Skeletal muscle satellite cell (primary cell): ENCODE data around the gene SLC25A31.

Source experiments
- H3K27me3 ChIP-seq: 2 replicates; pipeline ENCODE4 v1.7.0; 2013; ENCODE audit warnings: low read length; ENCODE audit not compliant: control insufficient read depth, insufficient read depth
- H3K36me3 ChIP-seq: 2 replicates; pipeline ENCODE4 v1.7.0; 2013; ENCODE audit warnings: mild to moderate bottlenecking, control low read depth, low read length; ENCODE audit not compliant: insufficient read depth
- H3K4me1 ChIP-seq: 2 replicates; pipeline ENCODE4 v1.7.0; 2013; ENCODE audit warnings: low read length; ENCODE audit not compliant: control insufficient read depth, insufficient read depth
- H3K4me2 ChIP-seq: 2 replicates; pipeline ENCODE4 v1.7.0; 2013; ENCODE audit warnings: mild to moderate bottlenecking, low read length
- H3K4me3 ChIP-seq: 2 replicates; pipeline ENCODE4 v1.7.0; 2013; ENCODE audit warnings: low read length
- H3K9ac ChIP-seq: 2 replicates; pipeline ENCODE4 v1.7.0; 2013; ENCODE audit warnings: mild to moderate bottlenecking, low read depth, low read length, moderate library complexity
- H3K9me3 ChIP-seq: replicated peaks from 2 replicates; pipeline ENCODE4 v1.7.0; 2013; ENCODE audit warnings: mild to moderate bottlenecking, control low read depth, low read length

Gene SLC25A31

DNA sequence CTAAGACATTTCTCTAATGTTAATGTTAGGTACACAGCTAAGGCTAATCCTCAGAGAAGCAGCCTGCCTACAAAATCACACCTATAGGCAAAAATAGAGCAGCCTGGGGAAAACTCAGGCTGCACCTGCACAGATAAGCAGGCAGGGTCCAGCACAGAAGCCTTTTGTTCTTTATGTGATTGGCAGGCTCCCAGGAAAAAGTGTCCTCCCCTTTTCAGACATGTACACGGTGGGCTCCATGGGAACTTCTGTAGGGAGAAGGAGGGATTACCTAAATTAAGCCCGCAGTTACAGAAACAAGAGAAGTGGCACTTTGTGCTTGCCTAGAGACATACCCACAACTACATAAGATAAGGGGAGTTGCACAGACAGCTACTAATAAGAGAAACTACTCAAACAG, 47.9 kb downstream of the SLC25A31 start:
- Histone ChIP-seq H3K36me3 (no peaks in the 10 kb centered on the region), H3K9ac (no peak overlapping the region), H3K9me3 (no peaks in the 10 kb centered on the region), H3K27me3 (peaks cover 2% of the 10 kb centered on the region), H3K4me2 (no peak overlapping the region), H3K4me1 (no peaks in the 10 kb centered on the region), H3K4me3 (no peak overlapping the region)

DNA sequence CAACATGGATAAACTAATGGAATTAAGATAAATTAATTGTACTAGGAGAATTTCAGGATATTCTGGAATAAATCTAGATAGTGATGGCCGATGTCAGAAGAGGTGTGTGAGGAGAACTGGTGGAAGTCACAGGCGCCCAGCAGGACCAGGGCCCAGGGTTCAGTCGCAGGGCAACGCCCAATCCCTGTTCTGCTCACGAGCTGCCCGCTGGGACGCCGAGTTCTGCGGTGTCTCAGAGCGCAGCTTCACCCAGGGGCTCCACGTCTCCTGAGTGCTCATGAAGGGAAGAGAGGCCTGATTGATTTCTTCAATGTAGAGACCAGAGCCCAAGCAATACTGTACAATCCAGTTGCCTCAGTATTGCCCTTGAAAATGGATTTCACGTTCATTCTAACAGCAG, 50.4 kb downstream of the SLC25A31 start:
- Histone ChIP-seq H3K36me3 (no peaks in the 10 kb centered on the region), H3K9me3 (no peaks in the 10 kb centered on the region), H3K4me1 (no peaks in the 10 kb centered on the region), H3K4me3 (no peak overlapping the region), H3K9ac (no peak overlapping the region), H3K4me2 (no peak overlapping the region), H3K27me3 (peaks cover 2% of the 10 kb centered on the region)

DNA sequence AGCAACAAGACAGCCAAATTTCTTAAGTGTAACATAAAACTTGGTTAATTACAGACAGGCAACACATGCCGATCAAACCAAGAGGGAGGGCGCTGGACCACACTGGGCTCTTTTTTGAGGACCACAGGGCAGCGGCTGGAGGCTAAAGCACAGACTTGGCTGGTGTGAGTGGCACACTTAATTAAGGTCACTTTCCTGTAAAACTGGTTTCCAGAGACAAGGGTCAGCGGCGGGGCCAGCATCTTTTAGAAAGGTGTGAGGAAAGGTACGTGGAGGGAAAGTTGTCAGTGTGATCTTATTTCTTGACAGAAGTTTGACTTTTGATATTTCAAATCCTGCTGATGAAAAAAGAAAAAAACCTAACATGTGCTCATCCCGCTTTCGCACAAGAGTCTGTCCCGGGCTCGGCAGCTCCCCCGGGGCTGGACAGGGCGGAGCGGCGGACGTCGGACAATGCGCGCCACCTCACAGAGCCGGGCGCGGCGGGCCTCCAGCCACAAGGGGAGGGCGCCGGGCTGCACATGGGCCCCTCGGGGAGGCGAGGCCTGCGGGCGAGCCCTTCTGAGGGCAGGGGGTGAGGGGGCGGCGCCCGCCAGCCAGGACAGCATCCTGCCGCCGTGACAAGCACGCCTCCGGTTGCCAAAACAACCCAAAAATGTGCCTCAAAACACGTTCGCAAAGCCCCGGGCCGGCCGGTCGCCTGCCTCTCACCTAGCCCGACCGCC, 51.3 kb downstream of the SLC25A31 start:
- Histone ChIP-seq H3K27me3 (peaks cover 2% of the 10 kb centered on the region), H3K4me2 (peak overlapping the region; percentile 99), H3K9me3 (no peaks in the 10 kb centered on the region), H3K9ac (peak overlapping the region; percentile 87), H3K4me3 (peak overlapping the region; percentile 93), H3K4me1 (no peaks in the 10 kb centered on the region), H3K36me3 (no peaks in the 10 kb centered on the region)

DNA sequence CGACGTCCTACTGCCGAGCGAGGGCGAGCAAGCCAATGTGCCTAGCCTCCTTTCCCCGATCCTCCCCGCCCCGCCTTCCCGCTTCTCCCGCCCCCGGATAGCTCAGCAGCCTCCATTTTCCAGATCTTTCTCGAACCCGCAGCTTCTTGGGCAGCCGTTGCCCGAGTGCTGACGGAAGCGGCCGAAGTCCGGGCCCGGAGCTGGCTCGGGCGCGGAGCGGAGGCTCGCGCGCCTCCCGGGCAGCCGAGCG, 51.8 kb downstream of the SLC25A31 start:
- Histone ChIP-seq H3K36me3 (no peaks in the 10 kb centered on the region), H3K4me1 (no peaks in the 10 kb centered on the region), H3K9ac (peak overlapping the region; percentile 87), H3K27me3 (peaks cover 2% of the 10 kb centered on the region), H3K4me2 (peak overlapping the region; percentile 99), H3K4me3 (peak overlapping the region; percentile 93), H3K9me3 (no peaks in the 10 kb centered on the region)

DNA sequence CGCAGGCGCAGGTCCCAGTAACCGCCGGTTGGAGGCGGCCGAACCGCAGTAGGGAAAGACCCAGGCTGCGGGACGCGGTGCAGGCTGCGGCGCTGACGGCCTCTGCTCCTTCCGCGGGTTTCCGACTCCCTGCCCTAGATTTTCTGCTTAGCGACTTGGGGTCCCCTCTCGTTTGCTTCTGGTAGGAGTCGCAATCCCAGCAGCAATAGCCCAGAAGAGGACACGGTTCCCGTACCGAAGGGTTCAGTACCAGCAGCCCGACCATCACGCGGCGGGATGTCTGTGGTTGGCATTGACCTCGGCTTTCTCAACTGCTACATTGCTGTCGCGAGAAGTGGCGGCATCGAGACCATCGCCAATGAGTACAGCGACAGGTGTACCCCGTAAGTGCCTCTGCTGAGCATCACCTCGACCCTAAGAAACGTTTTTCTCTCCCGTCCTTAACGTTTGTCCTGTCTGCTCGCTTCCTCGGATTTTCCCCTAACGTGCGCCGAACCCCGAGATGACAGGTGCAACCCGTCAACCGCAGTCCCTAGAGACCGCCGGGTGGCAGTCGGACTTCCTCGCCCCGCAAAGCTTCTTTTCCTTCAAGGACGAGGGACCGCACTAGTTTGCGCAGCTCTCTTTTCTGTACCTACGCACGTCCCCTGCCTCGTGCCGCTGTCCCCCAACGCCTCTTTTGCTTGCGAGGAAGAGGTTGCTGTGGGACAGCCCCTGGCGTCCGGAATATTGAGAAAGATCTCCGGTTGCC, 52.2 kb downstream of the SLC25A31 start, which contains the start of gene HSPA4L:
Gene HSPA4L (plus strand): TSS at position 48 of the 751 bp plus-strand sequence. CDS start 229 bp downstream, at position 277.
- H3K9me3 ChIP-seq = no peaks in the 10 kb centered on the region
- no peaks in the 10 kb centered on the region for H3K36me3 ChIP-seq
- peak within 1 kb of the TSS; percentile 93 for H3K4me3 ChIP-seq
- H3K27me3 ChIP-seq = peaks cover 2% of the 10 kb centered on the region
- peak within 1 kb of the TSS; percentile 99 for H3K4me2 ChIP-seq
- H3K4me1 ChIP-seq = no peaks in the 10 kb centered on the region
- H3K9ac ChIP-seq = peak within 1 kb of the TSS; percentile 87

DNA sequence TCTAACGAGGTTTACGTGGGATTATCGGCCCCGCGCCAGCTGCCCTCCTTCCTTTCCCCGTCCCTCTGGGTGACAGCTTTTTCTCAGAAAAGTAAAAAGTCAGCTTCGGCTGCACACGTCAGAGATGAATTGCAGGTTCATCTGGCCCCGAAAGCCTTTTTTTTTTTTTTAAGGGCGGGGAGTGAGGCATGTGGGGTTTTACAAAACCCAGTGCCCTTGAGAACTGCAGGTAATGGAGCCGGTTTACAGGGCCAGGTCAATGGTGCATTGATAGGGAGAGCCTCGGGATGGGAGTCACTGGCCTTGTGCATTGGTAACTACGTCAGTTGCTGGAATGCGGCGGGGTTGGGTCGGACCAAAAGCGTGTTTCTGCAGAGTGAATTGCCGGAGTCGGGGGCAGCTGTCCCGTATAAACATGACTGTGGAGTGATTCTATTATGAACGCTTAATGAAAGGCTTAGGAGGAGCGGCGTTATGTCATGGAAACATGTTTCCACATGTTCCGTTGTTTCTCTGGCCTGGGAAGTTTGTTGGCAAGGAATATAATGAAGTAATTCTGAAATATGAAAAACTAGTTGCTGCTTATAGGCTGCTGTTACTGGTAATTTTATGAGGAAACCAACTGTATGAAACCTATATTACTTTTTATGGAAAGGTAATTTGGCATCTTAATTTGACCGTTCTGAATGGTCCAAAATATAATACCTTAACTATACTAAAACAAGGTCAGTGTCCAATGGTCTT, 53.0 kb downstream of the SLC25A31 start:
- Histone ChIP-seq H3K4me1 (no peaks in the 10 kb centered on the region), H3K9ac (peak overlapping the region; percentile 87), H3K9me3 (no peaks in the 10 kb centered on the region), H3K4me3 (peak overlapping the region; percentile 93), H3K36me3 (no peaks in the 10 kb centered on the region), H3K27me3 (peaks cover 2% of the 10 kb centered on the region), H3K4me2 (peak overlapping the region; percentile 99)

DNA sequence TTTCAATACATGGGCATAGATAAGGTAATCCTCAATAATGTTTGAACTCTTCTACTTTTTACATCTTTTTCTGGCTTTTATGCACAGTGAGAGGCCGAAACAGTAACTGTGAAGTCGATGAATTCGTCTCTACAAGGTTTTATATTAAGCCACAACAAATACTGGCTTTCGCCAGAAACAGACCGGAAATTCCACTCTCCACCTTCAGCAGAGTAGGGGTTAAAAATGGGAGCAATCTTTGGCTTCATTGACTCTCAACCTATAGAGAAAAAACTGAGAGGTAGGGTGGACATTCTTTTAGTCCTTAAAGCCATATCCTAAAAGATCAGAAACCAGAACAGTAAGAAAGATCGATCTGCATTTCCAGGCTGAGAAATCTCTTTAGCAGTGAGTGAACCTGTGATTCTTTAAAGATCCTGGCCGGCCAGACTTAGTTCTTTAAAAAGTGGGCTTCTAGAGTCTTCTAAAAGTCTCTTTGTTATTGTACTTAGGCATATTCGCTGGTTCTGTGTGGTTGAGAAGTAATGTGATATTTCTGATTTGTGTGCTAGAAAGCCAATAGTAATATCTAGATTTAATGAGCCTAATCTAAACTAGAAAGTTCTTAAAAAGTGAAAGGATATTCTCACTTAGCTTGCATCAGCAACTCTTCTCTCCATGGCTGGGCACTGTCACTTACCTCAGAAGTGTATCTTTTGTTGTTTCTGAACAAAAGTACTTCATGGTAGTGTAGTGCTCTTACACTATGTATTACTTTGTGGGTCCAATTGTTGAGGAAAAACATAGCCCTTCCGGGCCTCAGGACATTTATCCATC, 54.0 kb downstream of the SLC25A31 start:
- Histone ChIP-seq H3K4me1 (no peaks in the 10 kb centered on the region), H3K36me3 (no peaks in the 10 kb centered on the region), H3K4me3 (no peak overlapping the region), H3K27me3 (peaks cover 2% of the 10 kb centered on the region), H3K9ac (peak overlapping the region; percentile 37), H3K4me2 (peak overlapping the region; percentile 99), H3K9me3 (no peaks in the 10 kb centered on the region)

DNA sequence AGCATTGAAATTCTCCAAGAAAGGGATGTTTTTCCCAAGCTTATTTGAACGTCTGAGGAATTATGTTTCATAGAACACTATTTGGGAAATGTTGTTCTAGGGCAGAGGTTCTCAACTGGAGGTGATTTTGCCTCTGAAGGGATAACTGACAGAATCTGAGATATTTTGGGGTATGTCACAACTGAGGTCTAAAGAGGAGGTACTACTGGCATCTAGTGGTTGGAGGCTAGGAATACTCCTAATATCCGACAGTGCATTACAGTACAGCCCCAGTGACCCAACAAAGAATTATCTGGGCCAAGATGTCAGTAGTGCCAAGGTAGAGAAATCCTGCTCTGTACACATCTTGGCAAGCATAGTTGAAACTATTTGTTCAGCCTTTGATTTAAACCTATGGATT, 58.3 kb downstream of the SLC25A31 start:
- no peaks in the 10 kb centered on the region for H3K27me3 ChIP-seq
- no peaks in the 10 kb centered on the region for H3K36me3 ChIP-seq
- no peaks in the 10 kb centered on the region for H3K4me1 ChIP-seq
- H3K9ac ChIP-seq = no peak overlapping the region
- no peaks in the 10 kb centered on the region for H3K9me3 ChIP-seq
- H3K4me2 ChIP-seq = no peak overlapping the region
- H3K4me3 ChIP-seq = no peak overlapping the region

DNA sequence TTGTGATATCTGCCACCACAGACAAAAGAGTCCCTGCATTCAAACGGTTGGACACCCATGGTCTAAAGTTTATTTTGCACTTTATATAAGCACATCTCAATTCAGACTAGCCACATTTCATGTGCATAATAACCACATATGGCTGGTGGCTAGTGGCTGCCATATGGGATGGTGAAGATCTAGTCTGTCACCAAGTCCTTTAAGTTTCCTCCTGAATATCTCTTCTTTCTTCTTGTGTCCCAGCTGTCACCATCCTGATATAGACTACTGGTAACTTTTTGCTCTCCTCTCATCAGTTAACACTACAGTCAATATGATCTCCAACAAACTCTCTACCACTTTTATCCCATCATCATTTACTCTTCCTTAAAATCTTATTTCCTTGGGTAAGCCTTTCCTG, 61.2 kb downstream of the SLC25A31 start:
- Histone ChIP-seq H3K4me2 (no peak overlapping the region), H3K9ac (no peak overlapping the region), H3K4me1 (no peaks in the 10 kb centered on the region), H3K4me3 (no peak overlapping the region), H3K27me3 (no peaks in the 10 kb centered on the region), H3K9me3 (no peaks in the 10 kb centered on the region), H3K36me3 (no peaks in the 10 kb centered on the region)

DNA sequence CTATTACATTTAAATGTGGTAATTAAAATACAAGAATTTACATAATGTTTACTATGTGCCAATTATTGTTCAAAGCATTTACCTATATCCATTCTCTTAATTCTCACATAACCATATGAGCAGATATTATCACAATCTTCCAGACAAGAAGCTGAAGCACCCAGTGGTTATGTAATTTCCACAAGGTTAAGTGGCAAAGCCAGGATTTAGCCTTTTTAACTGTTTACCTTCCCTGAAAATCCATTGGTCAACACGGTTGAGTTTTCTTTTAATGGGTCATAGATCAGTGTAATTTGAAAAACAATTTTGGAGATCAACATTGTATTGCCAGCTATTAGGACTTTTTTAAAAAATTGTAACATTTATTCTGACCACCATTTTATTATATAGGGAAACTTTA, 63.3 kb downstream of the SLC25A31 start:
- no peaks in the 10 kb centered on the region for H3K9me3 ChIP-seq
- H3K4me1 ChIP-seq = no peaks in the 10 kb centered on the region
- H3K27me3 ChIP-seq = no peaks in the 10 kb centered on the region
- no peaks in the 10 kb centered on the region for H3K36me3 ChIP-seq
- no peak overlapping the region for H3K4me2 ChIP-seq
- no peak overlapping the region for H3K9ac ChIP-seq
- no peak overlapping the region for H3K4me3 ChIP-seq

DNA sequence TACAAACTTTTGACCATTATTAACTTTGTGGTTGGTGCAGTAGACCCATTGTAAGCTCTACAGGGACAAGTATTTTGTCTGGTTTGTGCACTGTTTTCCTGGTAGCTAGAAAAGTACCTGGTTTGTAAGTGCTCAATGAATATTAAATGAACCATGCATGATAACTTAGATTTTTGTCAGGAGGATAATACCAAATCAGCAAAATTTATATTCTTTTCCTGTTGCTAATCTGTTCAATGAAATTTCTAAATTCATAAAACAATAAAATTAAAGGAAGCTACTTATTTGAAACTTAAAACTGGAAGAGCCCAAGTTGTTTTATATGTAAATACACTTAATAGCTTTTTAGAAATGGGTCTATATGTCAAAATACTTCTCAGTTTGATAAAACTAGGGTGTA, 69.5 kb downstream of the SLC25A31 start:
- no peak overlapping the region for H3K9ac ChIP-seq
- H3K27me3 ChIP-seq = no peaks in the 10 kb centered on the region
- H3K36me3 ChIP-seq = no peaks in the 10 kb centered on the region
- H3K4me3 ChIP-seq = no peak overlapping the region
- no peaks in the 10 kb centered on the region for H3K9me3 ChIP-seq
- H3K4me2 ChIP-seq = no peak overlapping the region
- no peaks in the 10 kb centered on the region for H3K4me1 ChIP-seq
